BLaER1 treated with 17β-estradiol and CSF1 and Interleukin-3, amounts not matched to agents 10 nM and 100 nM (cell line): ENCODE measurements around the gene ATRAID.

Experiments used
- H3K27ac ChIP-seq, 11 experiments: shearing (Covaris generic); formaldehyde crosslinking; 2 replicates each; pipeline ENCODE4 v1.8.1; 2022
- H3K27me3 ChIP-seq, 11 experiments: shearing (Covaris generic); formaldehyde crosslinking; 2 replicates each; pipeline ENCODE4 v1.8.1; 2022
- H3K36me3 ChIP-seq, 11 experiments: shearing (Covaris generic); formaldehyde crosslinking; 2 replicates each; pipeline ENCODE4 v1.8.1; 2022
- H3K4me1 ChIP-seq, 10 experiments: shearing (Covaris generic); formaldehyde crosslinking; 2 replicates each; pipeline ENCODE4 v1.8.1; 2022
- H3K4me2 ChIP-seq, 11 experiments: shearing (Covaris generic); formaldehyde crosslinking; 2 replicates each; pipeline ENCODE4 v1.8.1; 2022
- H3K4me3 ChIP-seq, 10 experiments: shearing (Covaris generic); formaldehyde crosslinking; 2 replicates each; pipeline ENCODE4 v1.8.1; 2022
- H3K9ac ChIP-seq, 11 experiments: shearing (Covaris generic); formaldehyde crosslinking; 2 replicates each; pipeline ENCODE4 v1.8.1; 2022
- H3K9me3 ChIP-seq, 11 experiments: shearing (Covaris generic); formaldehyde crosslinking; replicated peaks in 1 of 11; 2 replicates each; pipeline ENCODE4 v1.8.1; 2022
- H4K20me1 ChIP-seq, 11 experiments: shearing (Covaris generic); formaldehyde crosslinking; 2 replicates each; pipeline ENCODE4 v1.8.1; 2022
- Cebpa-rat ChIP-seq, 11 experiments: shearing (Covaris generic); IDR thresholded peaks; 2 replicates each; pipeline ENCODE4 v1.8.1; 2022

The ATRAID gene

DNA sequence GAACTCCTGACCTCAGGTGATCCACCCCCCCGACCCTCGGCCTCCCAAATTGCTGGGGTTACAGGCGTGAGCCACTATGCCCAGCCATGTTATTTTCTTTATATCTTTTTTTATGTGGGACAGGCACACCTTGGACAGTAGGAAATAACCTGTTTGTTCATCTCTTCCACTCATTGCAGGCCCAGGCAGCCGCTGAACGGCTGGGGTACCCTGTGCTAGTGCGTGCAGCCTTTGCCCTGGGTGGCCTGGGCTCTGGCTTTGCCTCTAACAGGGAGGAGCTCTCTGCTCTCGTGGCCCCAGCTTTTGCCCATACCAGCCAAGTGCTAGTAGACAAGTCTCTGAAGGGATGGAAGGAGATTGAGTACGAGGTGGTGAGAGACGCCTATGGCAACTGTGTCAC, 13.7 kb downstream of the ATRAID start:
- H3K9ac ChIP-seq, result no peak overlapping the region
- H3K36me3 ChIP-seq, result peaks cover 93 to 100% (median 100%) of the 10 kb centered on the region in 11 experiments
- no peak overlapping the region for H3K4me2 ChIP-seq
- H3K27ac ChIP-seq, result no peak overlapping the region
- H3K9me3 ChIP-seq, result no peaks in the 10 kb centered on the region
- TF ChIP-seq Cebpa-rat (IDR thresholded peaks at IDR 0.05), result no peak
- H3K4me1 ChIP-seq, result peaks cover 0 to 8% (median 7%) of the 10 kb centered on the region in 10 experiments; a peak in 12 of 20 replicates
- peaks cover 0 to 19% (median under 1%) of the 10 kb centered on the region in 11 experiments; a peak in 5 of 22 replicates for H4K20me1 ChIP-seq
- H3K4me3 ChIP-seq, result no peak overlapping the region
- no peaks in the 10 kb centered on the region for H3K27me3 ChIP-seq

DNA sequence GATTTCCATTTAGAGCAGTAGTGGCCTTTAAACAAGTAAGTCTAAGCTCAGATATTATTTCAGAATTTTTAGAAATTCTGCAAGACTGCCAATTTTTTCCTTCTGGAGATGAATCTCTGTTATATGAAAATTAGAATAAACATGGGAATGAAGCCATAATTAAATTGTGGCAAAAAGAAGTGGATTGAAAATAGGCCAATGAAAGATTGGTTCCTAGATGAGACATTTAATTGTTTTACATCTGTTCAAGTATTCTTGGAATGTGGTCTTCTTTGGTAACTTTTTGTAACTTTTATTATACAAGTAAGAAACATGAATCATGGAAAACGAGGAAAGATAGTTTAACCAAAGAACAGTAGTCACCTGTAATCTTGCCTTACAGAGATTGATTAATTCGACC, 15.7 kb downstream of the ATRAID start:
- no peak for TF ChIP-seq Cebpa-rat (IDR thresholded peaks at IDR 0.05)
- H3K4me2 ChIP-seq, result no peak overlapping the region

DNA sequence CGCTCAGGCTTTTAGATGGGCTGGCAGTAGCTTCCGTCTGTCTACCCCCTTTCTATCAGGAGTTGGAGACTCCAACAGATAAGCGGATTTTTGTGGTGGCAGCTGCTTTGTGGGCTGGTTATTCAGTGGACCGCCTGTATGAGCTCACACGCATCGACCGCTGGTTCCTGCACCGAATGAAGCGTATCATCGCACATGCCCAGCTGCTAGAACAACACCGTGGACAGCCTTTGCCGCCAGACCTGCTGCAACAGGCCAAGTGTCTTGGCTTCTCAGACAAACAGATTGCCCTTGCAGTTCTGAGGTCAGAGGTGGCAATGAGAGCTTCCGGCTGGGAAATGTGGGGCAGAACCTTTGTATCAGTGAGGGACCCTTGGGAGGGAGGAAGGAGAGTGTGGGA, 20.1 kb downstream of the ATRAID start:
- Histone ChIP-seq H4K20me1 (peaks cover 0 to 53% (median 11%) of the 10 kb centered on the region in 11 experiments; a peak in 10 of 22 replicates), H3K4me3 (no peak overlapping the region), H3K27ac (peak overlapping the region in 6 of 11 experiments; percentile 4 to 74 (median 58); a peak in 7 of 22 replicates), H3K9me3 (no peaks in the 10 kb centered on the region), H3K27me3 (no peaks in the 10 kb centered on the region), H3K9ac (peak overlapping the region in 5 of 11 experiments; percentile 2 to 42 (median 32); a peak in 7 of 22 replicates), H3K4me2 (peak overlapping the region in 7 of 11 experiments; percentile 54 to 94 (median 75); a peak in 14 of 22 replicates), H3K4me1 (peaks cover 0 to 28% (median 23%) of the 10 kb centered on the region in 10 experiments; a peak in 15 of 20 replicates), H3K36me3 (peaks cover 97 to 100% (median 99%) of the 10 kb centered on the region in 11 experiments)
- TF ChIP-seq Cebpa-rat (IDR thresholded peaks at IDR 0.05), result no peak

More for the DNA sequence above, 15.7 kb downstream of the ATRAID start:
- H3K4me1 ChIP-seq, result peaks cover 0 to 28% (median 23%) of the 10 kb centered on the region in 10 experiments; a peak in 15 of 20 replicates
- no peak overlapping the region for H3K27ac ChIP-seq
- peaks cover 97 to 100% (median 99%) of the 10 kb centered on the region in 11 experiments for H3K36me3 ChIP-seq
- no peak overlapping the region for H3K4me3 ChIP-seq
- peaks cover 0 to 32% (median 14%) of the 10 kb centered on the region in 11 experiments; a peak in 10 of 22 replicates for H4K20me1 ChIP-seq
- no peaks in the 10 kb centered on the region for H3K27me3 ChIP-seq
- no peaks in the 10 kb centered on the region for H3K9me3 ChIP-seq
- 0 out of 22 replicates have a peak overlapping the region, but pooled peaks of 1 of the 11 experiments have one; percentile 16 for H3K9ac ChIP-seq

DNA sequence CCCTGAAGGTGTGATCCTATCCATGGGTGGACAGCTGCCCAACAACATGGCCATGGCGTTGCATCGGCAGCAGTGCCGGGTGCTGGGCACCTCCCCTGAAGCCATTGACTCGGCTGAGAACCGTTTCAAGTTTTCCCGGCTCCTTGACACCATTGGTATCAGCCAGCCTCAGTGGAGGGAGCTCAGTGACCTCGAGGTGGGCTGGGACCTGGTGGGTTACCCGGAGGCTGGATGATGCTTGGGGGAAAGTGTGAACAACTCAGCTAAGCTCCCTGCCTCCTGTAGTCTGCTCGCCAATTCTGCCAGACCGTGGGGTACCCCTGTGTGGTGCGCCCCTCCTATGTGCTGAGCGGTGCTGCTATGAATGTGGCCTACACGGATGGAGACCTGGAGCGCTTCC, 21.5 kb downstream of the ATRAID start:
- Histone ChIP-seq H3K36me3 (peaks cover 97 to 100% (median 100%) of the 10 kb centered on the region in 11 experiments), H3K27me3 (no peaks in the 10 kb centered on the region), H3K27ac (no peak overlapping the region), H3K4me3 (no peak overlapping the region), H3K4me1 (peaks cover 0 to 28% (median 23%) of the 10 kb centered on the region in 10 experiments; a peak in 15 of 20 replicates), H3K9me3 (no peaks in the 10 kb centered on the region), H3K9ac (no peak overlapping the region), H3K4me2 (no peak overlapping the region), H4K20me1 (peaks cover 0 to 67% (median 16%) of the 10 kb centered on the region in 11 experiments; a peak in 9 of 22 replicates)
- TF ChIP-seq Cebpa-rat (IDR thresholded peaks at IDR 0.05), result no peak

DNA sequence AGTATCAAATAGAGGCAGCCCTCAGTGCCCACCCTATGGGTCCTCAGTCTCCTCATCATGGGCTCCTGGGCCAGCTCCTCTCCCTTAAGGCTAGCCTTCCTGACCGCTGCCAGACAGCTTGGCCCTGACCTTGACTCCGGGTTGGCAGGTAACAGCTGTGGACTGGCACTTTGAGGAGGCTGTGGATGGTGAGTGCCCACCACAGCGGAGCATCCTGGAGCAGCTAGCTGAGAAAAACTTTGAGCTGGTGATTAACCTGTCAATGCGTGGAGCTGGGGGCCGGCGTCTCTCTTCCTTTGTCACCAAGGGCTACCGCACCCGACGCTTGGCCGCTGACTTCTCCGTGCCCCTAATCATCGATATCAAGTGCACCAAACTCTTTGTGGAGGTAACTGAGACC, 24.3 kb downstream of the ATRAID start:
- Histone ChIP-seq H3K4me1 (peaks cover 0 to 13% (median 11%) of the 10 kb centered on the region in 10 experiments; a peak in 15 of 20 replicates), H3K9me3 (no peaks in the 10 kb centered on the region), H3K27ac (no peak overlapping the region), H3K36me3 (peaks cover 98 to 100% (median 100%) of the 10 kb centered on the region in 11 experiments), H4K20me1 (peaks cover 0 to 94% (median 15%) of the 10 kb centered on the region in 11 experiments; a peak in 11 of 22 replicates), H3K27me3 (no peaks in the 10 kb centered on the region), H3K9ac (no peak overlapping the region), H3K4me3 (no peak overlapping the region), H3K4me2 (no peak overlapping the region)
- no peak for TF ChIP-seq Cebpa-rat (IDR thresholded peaks at IDR 0.05)

DNA sequence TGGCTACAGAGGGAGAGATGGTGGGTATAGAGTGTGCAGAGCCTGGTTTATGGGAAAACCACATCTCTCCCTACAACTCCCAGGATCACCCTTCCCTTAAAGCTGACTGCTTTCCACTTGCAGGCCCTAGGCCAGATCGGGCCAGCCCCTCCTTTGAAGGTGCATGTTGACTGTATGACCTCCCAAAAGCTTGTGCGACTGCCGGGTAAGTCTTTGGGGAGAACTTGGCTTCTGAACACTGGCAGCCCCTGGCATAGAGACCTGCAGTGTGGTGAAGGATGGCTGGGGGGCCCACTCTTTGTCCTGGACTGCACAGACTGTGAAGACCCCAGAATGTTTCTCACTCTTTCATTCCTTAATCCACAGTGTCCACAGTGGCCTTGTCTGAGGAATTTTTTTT, 24.8 kb downstream of the ATRAID start:
- H3K9ac ChIP-seq, result no peak overlapping the region
- no peak for TF ChIP-seq Cebpa-rat (IDR thresholded peaks at IDR 0.05)
- H3K4me3 ChIP-seq, result no peak overlapping the region
- no peaks in the 10 kb centered on the region for H3K27me3 ChIP-seq
- peaks cover 0 to 95% (median 18%) of the 10 kb centered on the region in 11 experiments; a peak in 12 of 22 replicates for H4K20me1 ChIP-seq
- H3K4me1 ChIP-seq, result peaks cover 0 to 13% (median 8%) of the 10 kb centered on the region in 10 experiments; a peak in 15 of 20 replicates
- no peak overlapping the region for H3K4me2 ChIP-seq
- no peak overlapping the region for H3K27ac ChIP-seq
- no peaks in the 10 kb centered on the region for H3K9me3 ChIP-seq
- H3K36me3 ChIP-seq, result peaks cover 98 to 100% (median 100%) of the 10 kb centered on the region in 11 experiments

DNA sequence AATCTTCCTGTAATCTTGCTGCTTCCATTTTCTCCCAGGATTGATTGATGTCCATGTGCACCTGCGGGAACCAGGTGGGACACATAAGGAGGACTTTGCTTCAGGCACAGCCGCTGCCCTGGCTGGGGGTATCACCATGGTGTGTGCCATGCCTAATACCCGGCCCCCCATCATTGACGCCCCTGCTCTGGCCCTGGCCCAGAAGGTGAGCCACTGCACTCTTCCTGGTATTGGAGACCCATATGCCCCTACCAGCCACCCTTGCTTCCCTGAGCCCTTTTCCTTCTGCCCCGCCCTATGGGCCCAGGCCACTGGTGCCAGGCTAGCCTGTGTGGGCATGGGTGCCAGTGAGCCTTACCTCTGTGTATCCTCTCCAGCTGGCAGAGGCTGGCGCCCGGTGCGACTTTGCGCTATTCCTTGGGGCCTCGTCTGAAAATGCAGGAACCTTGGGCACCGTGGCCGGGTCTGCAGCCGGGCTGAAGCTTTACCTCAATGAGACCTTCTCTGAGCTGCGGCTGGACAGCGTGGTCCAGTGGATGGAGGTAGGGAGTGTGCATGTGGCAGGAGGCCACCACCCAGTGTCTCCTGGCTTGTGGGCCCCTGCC, 25.6 kb downstream of the ATRAID start:
- no peak overlapping the region for H3K9ac ChIP-seq
- TF ChIP-seq Cebpa-rat (IDR thresholded peaks at IDR 0.05), result no peak
- no peaks in the 10 kb centered on the region for H3K27me3 ChIP-seq
- peaks cover 0 to 95% (median 17%) of the 10 kb centered on the region in 11 experiments; a peak in 10 of 22 replicates for H4K20me1 ChIP-seq
- H3K9me3 ChIP-seq, result no peaks in the 10 kb centered on the region
- H3K4me1 ChIP-seq, result peaks cover 0 to 13% (median 10%) of the 10 kb centered on the region in 10 experiments; a peak in 18 of 20 replicates
- H3K4me3 ChIP-seq, result no peak overlapping the region
- no peak overlapping the region for H3K27ac ChIP-seq
- no peak overlapping the region for H3K4me2 ChIP-seq
- peaks cover 100% of the 10 kb centered on the region in 11 experiments for H3K36me3 ChIP-seq

DNA sequence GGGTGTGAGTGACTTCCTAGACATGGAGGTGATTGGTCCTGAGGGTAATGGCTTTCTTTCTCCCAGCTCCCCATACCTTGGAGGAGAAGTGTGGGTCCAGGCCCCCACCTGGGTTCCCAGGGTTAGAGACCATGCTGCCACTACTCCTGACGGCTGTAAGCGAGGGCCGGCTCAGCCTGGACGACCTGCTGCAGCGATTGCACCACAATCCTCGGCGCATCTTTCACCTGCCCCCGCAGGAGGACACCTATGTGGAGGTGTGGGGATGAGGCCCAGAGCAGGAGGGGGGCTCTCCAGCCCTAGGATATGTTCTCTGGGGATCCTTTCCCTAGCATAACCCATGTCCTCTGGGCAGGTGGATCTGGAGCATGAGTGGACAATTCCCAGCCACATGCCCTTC, 27.1 kb downstream of the ATRAID start:
- H3K9me3 ChIP-seq, result no peaks in the 10 kb centered on the region
- H3K27me3 ChIP-seq, result no peaks in the 10 kb centered on the region
- peaks cover 0 to 98% (median 15%) of the 10 kb centered on the region in 11 experiments; a peak in 12 of 22 replicates for H4K20me1 ChIP-seq
- no peak overlapping the region for H3K4me3 ChIP-seq
- H3K36me3 ChIP-seq, result peaks cover 100% of the 10 kb centered on the region in 11 experiments
- H3K4me2 ChIP-seq, result no peak overlapping the region
- H3K9ac ChIP-seq, result no peak overlapping the region
- no peak overlapping the region for H3K27ac ChIP-seq
- TF ChIP-seq Cebpa-rat (IDR thresholded peaks at IDR 0.05), result no peak
- peaks cover 0 to 14% (median 13%) of the 10 kb centered on the region in 10 experiments; a peak in 18 of 20 replicates for H3K4me1 ChIP-seq

DNA sequence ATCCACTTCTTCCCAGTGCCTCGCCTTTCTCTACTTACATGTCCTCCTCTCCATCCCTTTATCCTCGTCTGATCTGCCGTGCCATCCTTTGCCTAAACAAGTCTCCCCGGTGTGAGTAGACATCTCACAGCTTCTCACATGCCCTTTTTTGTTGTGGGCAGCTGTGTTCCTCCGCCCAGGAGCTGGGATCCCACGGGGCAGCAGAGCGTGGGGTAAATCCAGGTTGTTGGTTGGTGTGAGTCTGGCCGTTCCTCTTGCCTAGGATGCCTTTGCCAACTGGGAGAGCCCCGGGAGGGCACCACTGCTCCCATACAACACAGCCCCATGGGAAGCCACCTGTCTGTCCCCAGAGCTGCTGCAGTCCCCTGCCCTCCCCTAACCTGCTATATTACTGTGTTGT, 28.6 kb downstream of the ATRAID start:
- Histone ChIP-seq H3K4me2 (no peak overlapping the region), H4K20me1 (peaks cover 0 to 90% (median 11%) of the 10 kb centered on the region in 11 experiments; a peak in 12 of 22 replicates), H3K9ac (no peak overlapping the region), H3K36me3 (peaks cover 91 to 100% (median 99%) of the 10 kb centered on the region in 11 experiments), H3K4me1 (peaks cover 0 to 14% (median 13%) of the 10 kb centered on the region in 10 experiments; a peak in 18 of 20 replicates), H3K4me3 (no peak overlapping the region), H3K27ac (no peak overlapping the region), H3K27me3 (no peaks in the 10 kb centered on the region), H3K9me3 (no peaks in the 10 kb centered on the region)
- no peak for TF ChIP-seq Cebpa-rat (IDR thresholded peaks at IDR 0.05)
